ENCODE results near the gene PNMA8A.

GRCh38 chr19:46487178-46487801 lies 15.9 kb upstream of the PNMA8A start:
- TF ChIP-seq CTCF (conservative IDR thresholded peaks at IDR 0.05 in 1 of 2, IDR thresholded peaks at IDR 0.05 in 1 of 2; ENCODE audit: extremely low read depth in 1 of 2, insufficient read depth in 1 of 2, low read depth in 1 of 2, low read length in 2 of 2) (no peak), EZH2 (IDR thresholded peaks at IDR 0.05; ENCODE audit: borderline replicate concordance, low read length) (no peak)

All from mammary epithelial cell (primary cell).